GM18951 (cell line): ENCODE data around the gene IFFO2.

ENCODE experiments used
- POLR2A ChIP-seq: IDR thresholded peaks from 4 replicates; pipeline ENCODE4 v1.6.1; 2011; ENCODE audit warnings: mild to moderate bottlenecking; ENCODE audit not compliant: insufficient read length, insufficient read depth; ENCODE audit errors: extremely low read depth
- in situ Hi-C: fragments of 300-500 bp; cut with MboI; formaldehyde crosslinking; loops from one replicate; pipeline ENCODE4 v1.12.0; 2022; ENCODE audit warnings: low sequenced_read_pairs, mixed read lengths, inconsistent platforms; ENCODE audit not compliant: unreplicated experiment

The IFFO2 gene

DNA sequence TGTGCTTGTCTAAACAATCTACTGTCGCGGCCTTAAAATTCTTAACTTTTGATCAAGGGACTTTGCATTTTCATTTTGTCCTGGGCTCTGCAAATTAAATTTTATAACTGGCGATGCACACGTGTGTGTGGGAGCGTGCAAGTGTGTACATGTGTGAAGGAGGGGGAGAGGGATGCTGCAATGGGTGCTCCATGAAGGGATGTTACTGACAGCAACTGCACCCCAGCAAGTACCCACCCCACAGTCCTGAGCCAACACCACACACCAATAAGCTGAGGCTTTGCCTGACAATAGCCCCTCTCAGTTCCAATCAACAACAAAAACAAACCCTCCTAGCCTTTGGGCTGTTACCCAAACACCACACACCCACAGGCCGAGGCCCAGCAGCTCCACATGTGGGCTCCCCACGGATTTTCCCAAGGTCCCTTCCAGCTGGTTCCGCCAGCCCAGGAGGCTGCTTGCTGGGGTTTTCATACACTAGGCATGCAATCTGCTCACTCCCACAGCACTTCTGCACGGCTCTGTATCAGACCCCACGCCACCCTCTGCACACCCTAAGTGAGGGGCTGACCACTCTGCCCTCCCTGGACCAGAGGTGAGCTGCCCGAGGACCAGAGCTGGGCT, 32.8 kb upstream of the IFFO2 start:
- TF ChIP-seq POLR2A: no peak
- in situ Hi-C loops: no loop called here

- no peak for TF ChIP-seq POLR2A
- in situ Hi-C loops: no loop called here
Observed at GRCh38 chr1:18981242-18981641, 24.8 kb upstream of the IFFO2 start.

DNA sequence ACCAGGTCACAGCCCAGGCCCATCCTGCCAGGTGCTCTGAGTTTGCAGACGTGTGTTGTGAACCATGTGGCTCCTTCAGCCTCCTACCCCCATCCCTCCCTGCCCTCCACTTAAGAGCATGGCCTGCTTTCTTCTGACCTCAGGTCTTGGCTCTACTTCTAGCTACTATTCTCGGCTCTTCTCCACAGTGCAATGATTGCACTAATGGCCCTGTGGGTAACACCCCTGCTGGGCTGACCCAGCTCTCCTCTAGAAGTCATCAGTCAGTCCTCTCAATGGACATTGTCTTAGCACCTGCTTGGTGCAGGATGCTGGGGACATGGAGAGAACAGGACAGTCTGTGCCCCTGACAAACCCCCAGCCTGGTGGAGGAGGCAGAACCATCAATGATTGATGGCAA, 22.2 kb upstream of the IFFO2 start:
- in situ Hi-C loops: no loop called here
- no peak for TF ChIP-seq POLR2A

GRCh38 chr1:18977428-18977827, 21.0 kb upstream of the IFFO2 start:
- in situ Hi-C loops: no loop called here
- TF ChIP-seq POLR2A: no peak

DNA sequence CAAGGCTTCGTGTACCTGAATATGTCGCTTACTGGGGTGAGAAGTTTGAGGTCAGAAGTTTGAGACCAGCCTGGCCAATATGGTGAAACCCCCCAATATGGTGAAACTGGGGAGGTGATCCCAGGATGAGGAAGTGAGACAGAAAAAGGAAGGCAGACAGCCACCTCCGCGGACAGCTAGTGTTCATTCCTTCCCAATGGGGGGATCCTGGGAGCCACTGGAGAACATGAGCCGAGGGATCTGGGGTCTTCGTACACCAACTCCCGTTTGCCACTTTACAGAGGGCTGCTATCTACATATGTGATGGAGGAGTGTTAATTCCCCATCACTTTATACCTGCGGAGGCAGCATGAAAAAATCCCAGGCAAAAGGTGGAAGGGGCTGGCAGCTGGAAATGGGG, 19.6 kb upstream of the IFFO2 start:
- no peak for TF ChIP-seq POLR2A
- in situ Hi-C loops: no loop called here

GRCh38 chr1:18974606-18975005, 18.1 kb upstream of the IFFO2 start:
- in situ Hi-C loops: no loop called here
- no peak for TF ChIP-seq POLR2A

- TF ChIP-seq POLR2A: no peak
- in situ Hi-C loops: no loop called here
Observed at GRCh38 chr1:18974005-18974404, 17.5 kb upstream of the IFFO2 start.

DNA sequence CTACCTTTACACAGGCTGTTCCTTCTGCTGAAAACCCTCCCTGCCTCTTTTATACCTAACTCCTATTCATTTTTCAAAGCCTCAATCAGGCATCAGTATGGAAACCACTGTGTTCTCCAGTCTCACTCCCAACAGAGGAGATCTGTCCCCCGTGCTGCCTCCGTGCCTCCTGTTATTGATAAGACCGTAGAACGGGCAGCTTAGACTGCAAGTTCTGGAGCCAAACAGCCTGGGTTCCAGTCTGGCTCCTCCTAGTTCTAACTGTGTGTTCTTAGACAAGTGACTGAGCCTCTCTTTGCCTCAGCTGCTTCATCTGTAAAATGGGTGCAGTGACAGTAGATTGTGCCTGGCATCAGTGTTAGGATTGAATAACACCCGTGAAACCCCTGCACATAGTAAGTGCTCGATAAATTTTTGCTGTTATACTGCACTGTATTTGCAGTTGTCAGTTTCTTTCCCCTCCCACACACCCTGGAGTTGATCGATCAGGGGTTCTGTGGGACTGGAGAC, 17.0 kb upstream of the IFFO2 start:
- in situ Hi-C loops: no loop called here
- TF ChIP-seq POLR2A: no peak

- in situ Hi-C loops: no loop called here
- no peak for TF ChIP-seq POLR2A
Observed at GRCh38 chr1:18972991-18973390, 16.5 kb upstream of the IFFO2 start.

DNA sequence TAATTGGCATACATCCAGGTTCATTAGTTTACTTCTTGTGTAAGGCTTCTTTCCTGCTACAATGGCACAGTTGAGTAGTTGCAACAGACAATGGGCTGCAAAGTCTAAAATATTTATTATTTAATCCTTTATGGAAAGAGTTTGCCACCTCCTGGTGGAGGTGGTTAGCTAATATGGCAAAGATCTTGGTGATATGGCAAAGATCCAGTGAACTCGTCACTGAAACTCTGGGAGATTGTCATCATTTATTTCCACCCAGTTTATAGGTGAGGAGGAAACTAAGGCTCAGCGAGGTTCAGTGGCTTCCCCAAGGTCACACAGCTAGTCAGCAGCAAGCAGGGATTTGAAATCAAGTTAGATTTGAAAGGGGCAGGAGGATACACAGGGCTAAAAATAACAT, 16.1 kb upstream of the IFFO2 start:
- in situ Hi-C loops: no loop called here
- no peak for TF ChIP-seq POLR2A

- in situ Hi-C loops: no loop called here
- no peak for TF ChIP-seq POLR2A
Observed at GRCh38 chr1:18970762-18971161, 14.3 kb upstream of the IFFO2 start.

- no peak for TF ChIP-seq POLR2A
- in situ Hi-C loops: no loop called here
Observed at GRCh38 chr1:18970358-18970757, 13.9 kb upstream of the IFFO2 start.

- TF ChIP-seq POLR2A: no peak
- in situ Hi-C loops: no loop called here
Observed at GRCh38 chr1:18967066-18967690, 10.7 kb upstream of the IFFO2 start.
